Measurements from ENCODE around the gene GABRR3. TPM values are rescaled to one million over a fixed set of nuclear protein-coding genes. Genes with fewer than 3 reads are reported as not detected.

Gene GABRR3
- total RNA-seq, 1 experiment from 2014 or later, result not detected

- Mint-ChIP-seq H3K27ac (ENCODE audit: unreplicated experiment) (no peak overlapping the region), H3K4me3 (ENCODE audit: unreplicated experiment) (no peak overlapping the region), H3K4me1 (ENCODE audit: low read depth, unreplicated experiment) (no peaks in the 10 kb centered on the region), H3K9me3 (ENCODE audit: unreplicated experiment) (no peaks in the 10 kb centered on the region), H3K27me3 (ENCODE audit: insufficient read depth, unreplicated experiment) (peaks cover 4% of the 10 kb centered on the region), H3K36me3 (ENCODE audit: insufficient read depth, unreplicated experiment) (no peaks in the 10 kb centered on the region)
- no peak for DNase-seq
- no peak overlapping the region for H3K4me3 ChIP-seq (ENCODE audit: low read depth, low read length)
- CTCF ChIA-PET, result no interaction called here
- no peaks in the 10 kb centered on the region for H3K36me3 ChIP-seq (ENCODE audit: control insufficient read depth, insufficient read depth, low read length)
- no TSS peak for BruUV-seq (replicated peaks)
- H3K27me3 ChIP-seq (replicated peaks; ENCODE audit: control insufficient read depth, insufficient read depth, low read length), result no peaks in the 10 kb centered on the region
- POLR2A ChIA-PET, result no interaction called here
- H3K4me1 ChIP-seq, result no peaks in the 10 kb centered on the region
- no peaks in the 10 kb centered on the region for H3K9me3 ChIP-seq
- intact Hi-C loops (cut with micrococcal nuclease; ENCODE audit: unreplicated experiment), result no loop called here
- no peak for TF ChIP-seq CTCF (IDR thresholded peaks at IDR 0.05; ENCODE audit: insufficient read depth in 1 of 2, low read depth in 1 of 2, low read length in 1 of 2, severe bottlenecking in 1 of 2, unreplicated experiment in 1 of 2)
These were observed 33.7 kb upstream of the GABRR3 start for GRCh38 chr3:98068824-98069223.

- no peak for DNase-seq
- H3K27me3 Mint-ChIP-seq (ENCODE audit: insufficient read depth, unreplicated experiment), result peaks cover 3% of the 10 kb centered on the region
- peaks cover 11% of the 10 kb centered on the region for H3K4me1 Mint-ChIP-seq (ENCODE audit: low read depth, unreplicated experiment)
- H3K4me3 ChIP-seq (ENCODE audit: low read depth, low read length), result no peak overlapping the region
- TF ChIP-seq CTCF (IDR thresholded peaks at IDR 0.05; ENCODE audit: insufficient read depth in 1 of 2, low read depth in 1 of 2, low read length in 1 of 2, severe bottlenecking in 1 of 2, unreplicated experiment in 1 of 2), result no peak
- no TSS peak for BruUV-seq (replicated peaks)
- H3K9me3 ChIP-seq, result no peaks in the 10 kb centered on the region
- no peaks in the 10 kb centered on the region for H3K36me3 ChIP-seq (ENCODE audit: control insufficient read depth, insufficient read depth, low read length)
- H3K4me1 ChIP-seq, result 0 out of 2 replicates have a peak, but pooled peaks cover 7% of the 10 kb centered on the region
- no peaks in the 10 kb centered on the region for H3K27me3 ChIP-seq (replicated peaks; ENCODE audit: control insufficient read depth, insufficient read depth, low read length)
- no peaks in the 10 kb centered on the region for H3K9me3 Mint-ChIP-seq (ENCODE audit: unreplicated experiment)
- H3K4me3 Mint-ChIP-seq (ENCODE audit: unreplicated experiment), result no peak overlapping the region
- peak overlapping the region; percentile 53 for H3K27ac Mint-ChIP-seq (ENCODE audit: unreplicated experiment)
- no peaks in the 10 kb centered on the region for H3K36me3 Mint-ChIP-seq (ENCODE audit: insufficient read depth, unreplicated experiment)
- intact Hi-C loops (cut with micrococcal nuclease; ENCODE audit: unreplicated experiment), result no loop called here
- ChIA-PET CTCF (no interaction called here), POLR2A (no interaction called here)
These were observed 23.3 kb upstream of the GABRR3 start for GRCh38 chr3:98058244-98058960.

GRCh38 chr3:98057631-98058030, 22.5 kb upstream of the GABRR3 start:
- no peaks in the 10 kb centered on the region for H3K27me3 ChIP-seq (replicated peaks; ENCODE audit: control insufficient read depth, insufficient read depth, low read length)
- ChIA-PET POLR2A (no interaction called here), CTCF (no interaction called here)
- H3K27ac Mint-ChIP-seq (ENCODE audit: unreplicated experiment), result no peak overlapping the region
- no peaks in the 10 kb centered on the region for H3K9me3 ChIP-seq
- peaks cover 3% of the 10 kb centered on the region for H3K27me3 Mint-ChIP-seq (ENCODE audit: insufficient read depth, unreplicated experiment)
- no peak for TF ChIP-seq CTCF (IDR thresholded peaks at IDR 0.05; ENCODE audit: insufficient read depth in 1 of 2, low read depth in 1 of 2, low read length in 1 of 2, severe bottlenecking in 1 of 2, unreplicated experiment in 1 of 2)
- H3K36me3 ChIP-seq (ENCODE audit: control insufficient read depth, insufficient read depth, low read length), result no peaks in the 10 kb centered on the region
- H3K4me3 Mint-ChIP-seq (ENCODE audit: unreplicated experiment), result no peak overlapping the region
- no peaks in the 10 kb centered on the region for H3K9me3 Mint-ChIP-seq (ENCODE audit: unreplicated experiment)
- H3K4me1 Mint-ChIP-seq (ENCODE audit: low read depth, unreplicated experiment), result peaks cover 11% of the 10 kb centered on the region
- no TSS peak for BruUV-seq (replicated peaks)
- intact Hi-C loops (cut with micrococcal nuclease; ENCODE audit: unreplicated experiment), result no loop called here
- DNase-seq, result no peak
- H3K4me1 ChIP-seq, result 0 out of 2 replicates have a peak, but pooled peaks cover 7% of the 10 kb centered on the region
- H3K4me3 ChIP-seq (ENCODE audit: low read depth, low read length), result no peak overlapping the region
- H3K36me3 Mint-ChIP-seq (ENCODE audit: insufficient read depth, unreplicated experiment), result no peaks in the 10 kb centered on the region

All from Caco-2 (cell line).